Endodermal cell (in vitro differentiated cells): Measurements from ENCODE around the gene KDM2B. TPM values are rescaled to one million over a fixed set of nuclear protein-coding genes. Genes with fewer than 3 reads are reported as not detected.
A peak's percentile ranks its signal among the peaks of the same experiment; 100 is the strongest.

Source experiments
- DNase-seq: peaks from one replicate; pipeline ENCODE4 v3.0.0-alpha.2; 2017
- H3K27ac ChIP-seq: 2 replicates; pipeline ENCODE4 v1.5.1; 2013; ENCODE audit warnings: mild to moderate bottlenecking, low read depth, low read length, moderate library complexity
- H3K27me3 ChIP-seq: 2 replicates; pipeline ENCODE4 v1.6.1; 2013; ENCODE audit warnings: mild to moderate bottlenecking, low read length, moderate library complexity; ENCODE audit not compliant: insufficient read depth, control insufficient read depth, poor library complexity, severe bottlenecking
- H3K36me3 ChIP-seq: 2 replicates; pipeline ENCODE4 v1.7.0; 2013; ENCODE audit warnings: mild to moderate bottlenecking, low read length, moderate library complexity; ENCODE audit not compliant: control insufficient read depth, insufficient read depth
- H3K4me1 ChIP-seq: one replicate; pipeline ENCODE4 v1.7.0; 2013; ENCODE audit warnings: low read length; ENCODE audit not compliant: control insufficient read depth, insufficient read depth
- H3K4me3 ChIP-seq: 2 replicates; pipeline ENCODE4 v1.5.1; 2013; ENCODE audit warnings: mild to moderate bottlenecking, low read length, moderate library complexity
- H3K9ac ChIP-seq: 2 replicates; pipeline ENCODE4 v1.6.1; 2013; ENCODE audit warnings: mild to moderate bottlenecking, low read length, moderate library complexity; ENCODE audit not compliant: poor library complexity, severe bottlenecking; ENCODE audit errors: extremely low read depth
- H3K9me3 ChIP-seq: 2 replicates; pipeline ENCODE4 v1.6.1; 2013; ENCODE audit warnings: mild to moderate bottlenecking, low read length, moderate library complexity; ENCODE audit not compliant: control insufficient read depth
- H3K27ac Mint-ChIP-seq: 2 replicates; pipeline ENCODE4 v1.8.0; 2020; ENCODE audit warnings: mixed read lengths
- H3K27me3 Mint-ChIP-seq: 2 replicates; pipeline ENCODE4 v1.8.0; 2021; ENCODE audit warnings: mild to moderate bottlenecking, mixed read lengths; ENCODE audit not compliant: insufficient read depth
- H3K36me3 Mint-ChIP-seq: 2 replicates; pipeline ENCODE4 v1.8.0; 2020; ENCODE audit warnings: low read depth, mixed read lengths
- H3K4me1 Mint-ChIP-seq: 2 replicates; pipeline ENCODE4 v1.8.0; 2020; ENCODE audit warnings: mixed read lengths
- H3K4me3 Mint-ChIP-seq: 2 replicates; pipeline ENCODE4 v1.8.0; 2020; ENCODE audit warnings: mild to moderate bottlenecking, moderate library complexity, mixed read lengths
- H3K9me3 Mint-ChIP-seq: 2 replicates; pipeline ENCODE4 v1.8.0; 2020; ENCODE audit warnings: mild to moderate bottlenecking, mixed read lengths
- WGBS, 2 experiments: methylation state at CpG; one replicate each; pipeline versions ENCODE4 v1.1.5 to v1.1.7; 2013; ENCODE audit warnings: missing lambda C conversion rate in 2 of 2, mixed read lengths in 1 of 2; ENCODE audit not compliant: insufficient coverage in 1 of 2, insufficient read length in 1 of 2; 5-methylcytosine and 5-hydroxymethylcytosine counted together
- total RNA-seq, 2 donors: library from RNA; stranded (reverse); fragmentation: NEBNext Ultra II Directional in 1 of 2; extraction: Animal tissue kit (Norgen Biotek cat#: 25700) in 1 of 2; gene quantifications; 2 replicates in 1 of 2; 3 replicates in 1 of 2; pipeline ENCODE4 v1.2.1, GENCODE V29; 2021
- TF ChIP-seq, protein P1 (sequence below): fragments of 200-600 bp; sonication (generic); conservative IDR thresholded peaks from 2 replicates; pipeline ENCODE4 v1.5.0; 2021; ENCODE audit warnings: antibody characterized with exemption, mild to moderate bottlenecking

KDM2B gene
- total RNA-seq, 2 donors from 2014 or later: 103 to 125 TPM

DNA sequence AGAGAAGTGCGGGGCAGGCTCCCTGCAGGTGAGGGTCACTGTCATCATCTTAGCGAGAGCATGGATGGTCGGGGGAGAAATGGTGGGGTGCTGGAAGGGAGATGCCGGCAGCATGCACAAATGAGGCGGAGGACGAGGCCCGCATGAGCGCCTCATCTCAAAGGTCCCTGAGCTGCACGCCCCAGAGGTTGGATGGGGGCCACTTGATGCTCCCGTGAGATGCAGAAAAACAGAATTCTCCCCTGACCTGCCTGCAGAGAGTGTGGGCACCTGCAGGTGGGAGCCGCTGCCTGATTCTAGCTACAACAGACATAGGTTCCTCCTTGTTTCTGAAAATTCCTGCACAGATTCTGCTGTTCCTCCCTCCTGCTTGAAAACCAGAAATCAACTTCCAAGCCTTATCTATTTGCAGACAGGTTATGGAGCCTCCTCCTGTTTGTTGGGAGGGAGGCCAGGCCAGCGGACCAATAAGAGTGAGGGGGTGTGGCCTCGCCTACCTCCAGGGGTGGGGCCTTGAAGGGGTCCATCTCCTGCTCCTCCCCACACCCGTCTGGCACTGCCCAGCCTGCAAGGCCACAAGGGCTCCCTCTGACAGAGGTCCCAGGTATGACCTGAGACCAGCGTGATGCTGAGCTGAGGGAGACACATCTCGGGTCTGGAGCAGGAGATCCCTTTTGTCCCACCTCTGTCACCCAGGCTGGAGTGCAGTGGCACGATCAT, 67.2 kb downstream of the KDM2B start:
- TF ChIP-seq, protein P1, sequence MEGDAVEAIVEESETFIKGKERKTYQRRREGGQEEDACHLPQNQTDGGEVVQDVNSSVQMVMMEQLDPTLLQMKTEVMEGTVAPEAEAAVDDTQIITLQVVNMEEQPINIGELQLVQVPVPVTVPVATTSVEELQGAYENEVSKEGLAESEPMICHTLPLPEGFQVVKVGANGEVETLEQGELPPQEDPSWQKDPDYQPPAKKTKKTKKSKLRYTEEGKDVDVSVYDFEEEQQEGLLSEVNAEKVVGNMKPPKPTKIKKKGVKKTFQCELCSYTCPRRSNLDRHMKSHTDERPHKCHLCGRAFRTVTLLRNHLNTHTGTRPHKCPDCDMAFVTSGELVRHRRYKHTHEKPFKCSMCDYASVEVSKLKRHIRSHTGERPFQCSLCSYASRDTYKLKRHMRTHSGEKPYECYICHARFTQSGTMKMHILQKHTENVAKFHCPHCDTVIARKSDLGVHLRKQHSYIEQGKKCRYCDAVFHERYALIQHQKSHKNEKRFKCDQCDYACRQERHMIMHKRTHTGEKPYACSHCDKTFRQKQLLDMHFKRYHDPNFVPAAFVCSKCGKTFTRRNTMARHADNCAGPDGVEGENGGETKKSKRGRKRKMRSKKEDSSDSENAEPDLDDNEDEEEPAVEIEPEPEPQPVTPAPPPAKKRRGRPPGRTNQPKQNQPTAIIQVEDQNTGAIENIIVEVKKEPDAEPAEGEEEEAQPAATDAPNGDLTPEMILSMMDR: no peak
- Histone ChIP-seq H3K9me3 (peaks cover 14% of the 10 kb centered on the region), H3K4me3 (no peak overlapping the region), H3K27ac (no peak overlapping the region), H3K27me3 (no peaks in the 10 kb centered on the region), H3K4me1 (peaks cover 7% of the 10 kb centered on the region), H3K36me3 (peaks cover 54% of the 10 kb centered on the region), H3K9ac (no peak overlapping the region)
- peaks cover 70% of the 10 kb centered on the region for H3K36me3 Mint-ChIP-seq
- 84 to 90% methylated on average over 16 to 17 of the region's 17 CpGs for WGBS, 2 experiments
- DNase-seq: peak; percentile 97
- H3K9me3 Mint-ChIP-seq: peaks cover 13% of the 10 kb centered on the region
- H3K27ac Mint-ChIP-seq: peak overlapping the region; percentile 74
- H3K4me3 Mint-ChIP-seq: no peak overlapping the region
- H3K27me3 Mint-ChIP-seq: no peaks in the 10 kb centered on the region
- H3K4me1 Mint-ChIP-seq: peaks cover 10% of the 10 kb centered on the region

- peaks cover 64% of the 10 kb centered on the region for H3K36me3 ChIP-seq
- H3K27me3 ChIP-seq: no peaks in the 10 kb centered on the region
- no peak overlapping the region for H3K9ac ChIP-seq
- 95 to 97% methylated on average over 7 to 12 of the region's 12 CpGs for WGBS, 2 experiments
- Mint-ChIP-seq H3K4me1 (peaks cover 4% of the 10 kb centered on the region), H3K27me3 (no peaks in the 10 kb centered on the region), H3K9me3 (peaks cover 13% of the 10 kb centered on the region), H3K27ac (no peak overlapping the region), H3K4me3 (no peak overlapping the region), H3K36me3 (peaks cover 69% of the 10 kb centered on the region)
- peaks cover 14% of the 10 kb centered on the region for H3K9me3 ChIP-seq
- H3K27ac ChIP-seq: no peak overlapping the region
- no peak overlapping the region for H3K4me3 ChIP-seq
- TF ChIP-seq, protein P1: no peak
- no peaks in the 10 kb centered on the region for H3K4me1 ChIP-seq
- DNase-seq: no peak
Observed at GRCh38 chr12:121512561-121512960, 68.3 kb downstream of the KDM2B start.

- Mint-ChIP-seq H3K4me1 (peaks cover 4% of the 10 kb centered on the region), H3K36me3 (peaks cover 72% of the 10 kb centered on the region), H3K9me3 (peaks cover 13% of the 10 kb centered on the region), H3K27me3 (no peaks in the 10 kb centered on the region), H3K27ac (no peak overlapping the region), H3K4me3 (no peak overlapping the region)
- peaks cover 14% of the 10 kb centered on the region for H3K9me3 ChIP-seq
- WGBS, 2 experiments: 94 to 95% methylated on average over 7 to 12 of the region's 12 CpGs
- TF ChIP-seq, protein P1: no peak
- H3K4me3 ChIP-seq: no peak overlapping the region
- no peaks in the 10 kb centered on the region for H3K27me3 ChIP-seq
- no peak overlapping the region for H3K27ac ChIP-seq
- no peak overlapping the region for H3K9ac ChIP-seq
- no peaks in the 10 kb centered on the region for H3K4me1 ChIP-seq
- no peak for DNase-seq
- peaks cover 66% of the 10 kb centered on the region for H3K36me3 ChIP-seq
Observed at GRCh38 chr12:121511916-121512315, 68.9 kb downstream of the KDM2B start.
